Mucosa of descending colon (tissue), 3 donors: Measurements from ENCODE around the gene ASAP3. TPM values are rescaled to one million over a fixed set of nuclear protein-coding genes. Genes with fewer than 3 reads are reported as not detected.

Experiments
- ATAC-seq: fragments of 200-7000 bp; cut with Tn5 transposase; one replicate; pipeline ENCODE4 v1.9.1; 2020; ENCODE audit warnings: mild to moderate bottlenecking, moderate library complexity
- DNase-seq, 3 donors: peaks; one replicate each; pipeline ENCODE4 v3.0.0-alpha.2; 2020
- H3K36me3 ChIP-seq: fragments of 200-600 bp; one replicate; pipeline ENCODE4 v1.8.0; 2021; ENCODE audit warnings: low read depth, mild to moderate bottlenecking
- H3K4me1 ChIP-seq: fragments of 200-600 bp; one replicate; pipeline ENCODE4 v1.8.0; 2021; ENCODE audit warnings: low read depth, mild to moderate bottlenecking
- H3K4me3 ChIP-seq: fragments of 200-600 bp; one replicate; pipeline ENCODE4 v1.8.0; 2021; ENCODE audit warnings: mild to moderate bottlenecking
- H3K9me3 ChIP-seq: fragments of 200-600 bp; one replicate; pipeline ENCODE4 v1.8.0; 2021; ENCODE audit warnings: mild to moderate bottlenecking
- intact Hi-C, 2 donors: fragments of 100-400 bp; cut with DNase I in 1 of 2; cut with micrococcal nuclease in 1 of 2; formaldehyde crosslinking; loops; one replicate each; pipeline versions ENCODE4 v1.11.0 to v1.11.1; 2022; cut with DNase I, micrococcal nuclease
- total RNA-seq, 3 donors: library from RNA; stranded (reverse); fragmentation: NEBNext Ultra II Directional in 2 of 3; extraction: Animal tissue kit (Norgen Biotek cat#: 25700) in 2 of 3; gene quantifications; one replicate each; pipeline versions ENCODE4 v1.2.1 to v1.2.4, GENCODE V29; 2021 to 2023
- TF ChIP-seq, protein P1 (sequence below): fragments of 200-600 bp; IDR thresholded peaks from one replicate; pipeline ENCODE4 v1.8.0; 2022; ENCODE audit warnings: antibody characterized with exemption, mild to moderate bottlenecking
- donor health status: DM: no; HTN: no; CAD: no; lungs with moderate emphysema.
- donor health status: DM: no; HTN: no; CAD: no.
- donor health status: DM: no; HTN: yes; CAD: no.

Gene ASAP3
- total RNA-seq, 3 donors from 2014 or later: 31.2 to 38.8 (median 37.8) TPM

DNA sequence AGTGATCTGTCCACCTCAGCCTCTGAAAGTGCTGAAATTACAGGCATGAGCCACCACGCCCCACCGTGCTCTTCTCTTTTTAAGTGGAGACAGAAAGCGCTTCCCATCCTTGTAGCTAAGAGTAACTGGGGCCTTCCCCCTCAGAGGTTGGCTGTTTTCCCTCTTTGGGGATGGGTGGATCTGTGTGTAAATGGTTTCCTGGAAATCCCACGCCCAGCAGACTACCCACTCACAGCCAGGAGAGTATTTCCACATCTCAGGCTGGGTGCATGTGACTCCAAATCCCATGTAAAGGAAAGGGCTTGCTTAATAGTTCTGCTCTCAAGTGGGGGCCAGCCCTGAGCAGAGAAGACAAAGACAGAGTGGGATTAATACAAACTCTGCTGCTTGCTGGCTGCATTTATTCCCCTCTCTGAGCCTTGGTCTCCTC is 39.9 kb downstream of the ASAP3 start:
- Histone ChIP-seq H3K36me3 (no peaks in the 10 kb centered on the region), H3K4me3 (no peak overlapping the region)
- intact Hi-C loops: no loop called here

DNA sequence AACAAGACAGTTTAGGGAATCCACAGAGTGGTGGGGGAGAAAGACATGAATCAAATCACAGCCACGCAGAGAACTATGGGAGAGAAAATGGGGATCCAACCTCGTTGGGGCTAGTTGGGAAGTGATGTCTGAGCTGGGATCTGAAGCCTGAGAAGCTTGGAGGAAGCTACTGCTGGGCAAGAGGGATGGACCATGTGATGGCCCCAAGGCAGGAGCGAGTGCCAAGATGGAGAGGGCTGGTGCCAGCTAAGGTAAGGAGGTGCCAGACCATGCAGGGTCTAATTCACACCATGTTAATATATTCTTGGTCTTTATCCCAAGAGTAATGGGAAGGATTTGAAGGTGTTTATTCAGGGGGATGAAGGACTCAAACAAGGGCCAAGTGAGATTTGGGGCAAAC is 41.2 kb downstream of the ASAP3 start:
- ATAC-seq: no peak
- H3K4me3 ChIP-seq: no peak overlapping the region
- TF ChIP-seq, protein P1, sequence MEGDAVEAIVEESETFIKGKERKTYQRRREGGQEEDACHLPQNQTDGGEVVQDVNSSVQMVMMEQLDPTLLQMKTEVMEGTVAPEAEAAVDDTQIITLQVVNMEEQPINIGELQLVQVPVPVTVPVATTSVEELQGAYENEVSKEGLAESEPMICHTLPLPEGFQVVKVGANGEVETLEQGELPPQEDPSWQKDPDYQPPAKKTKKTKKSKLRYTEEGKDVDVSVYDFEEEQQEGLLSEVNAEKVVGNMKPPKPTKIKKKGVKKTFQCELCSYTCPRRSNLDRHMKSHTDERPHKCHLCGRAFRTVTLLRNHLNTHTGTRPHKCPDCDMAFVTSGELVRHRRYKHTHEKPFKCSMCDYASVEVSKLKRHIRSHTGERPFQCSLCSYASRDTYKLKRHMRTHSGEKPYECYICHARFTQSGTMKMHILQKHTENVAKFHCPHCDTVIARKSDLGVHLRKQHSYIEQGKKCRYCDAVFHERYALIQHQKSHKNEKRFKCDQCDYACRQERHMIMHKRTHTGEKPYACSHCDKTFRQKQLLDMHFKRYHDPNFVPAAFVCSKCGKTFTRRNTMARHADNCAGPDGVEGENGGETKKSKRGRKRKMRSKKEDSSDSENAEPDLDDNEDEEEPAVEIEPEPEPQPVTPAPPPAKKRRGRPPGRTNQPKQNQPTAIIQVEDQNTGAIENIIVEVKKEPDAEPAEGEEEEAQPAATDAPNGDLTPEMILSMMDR: no peak
- H3K9me3 ChIP-seq: no peaks in the 10 kb centered on the region
- H3K4me1 ChIP-seq: no peaks in the 10 kb centered on the region
- H3K36me3 ChIP-seq: no peaks in the 10 kb centered on the region
- DNase-seq: no peak
- intact Hi-C loops: no loop called here

More for the DNA sequence above, 39.9 kb downstream of the ASAP3 start:
- H3K4me1 ChIP-seq: no peaks in the 10 kb centered on the region
- TF ChIP-seq, protein P1: no peak
- peak in 1 of 3 donors; percentile 55 for DNase-seq
- peak; percentile 75 for ATAC-seq
- H3K9me3 ChIP-seq: no peaks in the 10 kb centered on the region

DNA sequence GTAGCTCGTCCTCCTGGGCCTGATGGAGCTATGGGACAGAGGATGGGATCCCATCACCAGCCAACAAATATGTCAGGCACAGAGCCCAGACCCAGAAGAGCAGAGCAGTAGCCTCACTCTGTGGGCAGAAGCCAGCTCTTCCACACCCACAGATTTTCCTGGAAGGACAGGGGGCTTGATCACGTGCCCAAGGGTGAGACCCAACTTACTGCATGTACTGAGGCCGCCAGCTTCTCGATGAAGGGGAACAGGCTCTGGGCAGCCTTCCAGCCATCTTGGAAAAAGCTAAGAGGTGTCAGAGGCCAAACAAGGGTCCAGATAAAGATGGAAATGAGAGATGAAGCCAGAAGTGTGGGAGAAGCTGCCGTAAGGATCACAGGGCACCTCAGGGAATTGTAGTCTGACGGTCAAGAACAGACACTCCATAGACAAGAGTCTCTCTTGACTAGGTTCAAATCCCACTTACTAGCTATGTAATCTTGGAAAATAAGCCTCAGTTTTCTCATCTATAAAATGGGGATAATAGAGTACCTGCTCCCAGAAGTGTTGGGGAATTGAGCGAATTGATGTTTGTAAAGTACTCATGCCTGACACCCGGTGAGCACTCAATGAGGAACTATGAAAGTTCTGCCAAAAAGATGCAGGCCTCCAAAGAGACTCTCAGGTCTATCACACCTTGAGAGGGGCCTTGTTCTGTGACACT is 42.4 kb downstream of the ASAP3 start:
- ATAC-seq: no peak
- no peak overlapping the region for H3K4me3 ChIP-seq
- intact Hi-C loops: no loop called here
- no peaks in the 10 kb centered on the region for H3K9me3 ChIP-seq
- no peak for DNase-seq
- TF ChIP-seq, protein P1: no peak
- H3K36me3 ChIP-seq: no peaks in the 10 kb centered on the region
- peaks cover 5% of the 10 kb centered on the region for H3K4me1 ChIP-seq

DNA sequence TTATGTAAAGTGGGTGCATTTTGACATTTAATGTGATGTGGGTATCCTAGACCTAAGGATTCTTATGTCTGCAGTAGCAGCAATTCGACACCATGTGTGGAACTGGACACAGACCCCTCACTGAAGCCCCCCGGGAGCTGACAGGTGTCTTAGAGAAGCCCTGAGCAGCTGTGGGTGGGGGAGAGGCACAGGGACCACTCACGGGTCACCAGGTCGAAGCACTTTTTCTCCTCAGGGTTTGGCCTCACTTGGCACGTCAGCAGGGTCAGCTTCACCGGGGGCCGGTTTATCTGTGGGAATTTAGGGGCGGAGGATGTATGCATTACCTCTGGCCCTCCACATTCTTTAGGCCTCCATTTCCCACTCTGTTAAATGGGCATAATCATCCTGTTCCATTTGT is 45.4 kb downstream of the ASAP3 start:
- ATAC-seq (no peak), DNase-seq (no peak)
- Histone ChIP-seq H3K4me3 (no peak overlapping the region), H3K36me3 (no peaks in the 10 kb centered on the region), H3K4me1 (peaks cover 14% of the 10 kb centered on the region), H3K9me3 (no peaks in the 10 kb centered on the region)
- intact Hi-C loops: no loop called here
- TF ChIP-seq, protein P1: no peak

DNA sequence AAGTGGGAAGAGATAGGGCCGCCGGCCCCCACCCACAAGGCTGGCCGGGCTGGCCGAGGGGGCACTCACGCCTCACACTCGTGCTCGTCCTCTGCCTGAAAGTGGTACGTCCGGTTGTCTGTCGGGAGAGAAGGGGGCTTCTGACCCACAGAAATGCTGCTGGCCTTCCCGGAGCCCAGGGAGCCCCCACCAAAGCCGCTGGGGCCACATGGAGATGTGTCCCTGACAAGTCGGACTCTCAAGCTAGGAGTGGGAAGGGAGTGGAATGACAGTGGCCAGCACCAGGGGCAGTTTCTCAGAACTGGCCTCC is 46.7 kb downstream of the ASAP3 start:
- no peaks in the 10 kb centered on the region for H3K36me3 ChIP-seq
- DNase-seq (no peak), ATAC-seq (no peak)
- intact Hi-C loops: no loop called here
- H3K9me3 ChIP-seq: no peaks in the 10 kb centered on the region
- H3K4me3 ChIP-seq: no peak overlapping the region
- peaks cover 14% of the 10 kb centered on the region for H3K4me1 ChIP-seq
- TF ChIP-seq, protein P1: no peak
